ENCODE measurements around the gene DDX10.

Gene DDX10

DNA sequence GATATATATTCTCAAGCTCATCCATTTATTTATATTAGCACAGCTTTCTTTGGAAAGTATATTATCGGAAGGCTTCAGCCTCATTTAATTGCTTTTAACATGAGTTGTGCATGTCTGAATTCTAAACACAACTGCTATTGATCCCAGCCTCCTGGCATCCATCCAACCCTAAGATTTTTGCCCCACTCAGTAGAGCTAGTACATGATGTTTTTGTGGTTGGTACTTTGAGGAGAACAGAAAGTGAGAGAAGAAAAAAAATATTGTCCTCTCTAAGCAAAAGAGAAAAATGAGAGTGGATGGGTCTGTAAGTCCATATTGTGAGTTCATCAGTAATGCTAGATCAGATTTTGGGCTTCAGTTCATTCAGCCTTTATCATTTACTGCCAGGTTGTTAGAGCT lies 198.7 kb downstream of the DDX10 start:
- Histone ChIP-seq H3K4me3 (no peak overlapping the region), H3K27ac (no peak overlapping the region)
- TF ChIP-seq, protein P1, sequence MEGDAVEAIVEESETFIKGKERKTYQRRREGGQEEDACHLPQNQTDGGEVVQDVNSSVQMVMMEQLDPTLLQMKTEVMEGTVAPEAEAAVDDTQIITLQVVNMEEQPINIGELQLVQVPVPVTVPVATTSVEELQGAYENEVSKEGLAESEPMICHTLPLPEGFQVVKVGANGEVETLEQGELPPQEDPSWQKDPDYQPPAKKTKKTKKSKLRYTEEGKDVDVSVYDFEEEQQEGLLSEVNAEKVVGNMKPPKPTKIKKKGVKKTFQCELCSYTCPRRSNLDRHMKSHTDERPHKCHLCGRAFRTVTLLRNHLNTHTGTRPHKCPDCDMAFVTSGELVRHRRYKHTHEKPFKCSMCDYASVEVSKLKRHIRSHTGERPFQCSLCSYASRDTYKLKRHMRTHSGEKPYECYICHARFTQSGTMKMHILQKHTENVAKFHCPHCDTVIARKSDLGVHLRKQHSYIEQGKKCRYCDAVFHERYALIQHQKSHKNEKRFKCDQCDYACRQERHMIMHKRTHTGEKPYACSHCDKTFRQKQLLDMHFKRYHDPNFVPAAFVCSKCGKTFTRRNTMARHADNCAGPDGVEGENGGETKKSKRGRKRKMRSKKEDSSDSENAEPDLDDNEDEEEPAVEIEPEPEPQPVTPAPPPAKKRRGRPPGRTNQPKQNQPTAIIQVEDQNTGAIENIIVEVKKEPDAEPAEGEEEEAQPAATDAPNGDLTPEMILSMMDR (IDR thresholded peaks at IDR 0.05), result no peak
- DNase-seq (ENCODE audit: low spot score), result no peak

DNA sequence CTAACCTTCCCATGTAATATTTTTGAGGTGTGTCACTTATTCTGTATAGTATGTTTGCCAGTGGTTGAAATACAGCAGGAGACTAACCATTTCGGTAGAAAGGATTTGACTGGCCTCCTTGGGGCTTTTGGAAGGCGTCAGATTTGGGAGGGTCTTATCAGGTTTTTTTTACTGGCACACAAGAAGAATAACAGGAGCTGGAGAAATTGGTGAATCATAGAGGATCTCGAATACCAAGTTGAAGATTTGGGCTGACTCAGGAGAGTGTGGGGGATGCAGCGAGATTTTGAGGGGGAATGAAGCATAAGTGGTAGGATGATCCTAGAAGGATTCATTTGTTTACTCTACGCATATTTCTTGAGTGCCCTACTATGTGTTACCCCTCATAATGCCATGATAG lies 200.5 kb downstream of the DDX10 start:
- Histone ChIP-seq H3K4me3 (no peak overlapping the region), H3K27ac (no peak overlapping the region)
- DNase-seq (ENCODE audit: low spot score), result no peak
- TF ChIP-seq, protein P1 (IDR thresholded peaks at IDR 0.05), result no peak

DNA sequence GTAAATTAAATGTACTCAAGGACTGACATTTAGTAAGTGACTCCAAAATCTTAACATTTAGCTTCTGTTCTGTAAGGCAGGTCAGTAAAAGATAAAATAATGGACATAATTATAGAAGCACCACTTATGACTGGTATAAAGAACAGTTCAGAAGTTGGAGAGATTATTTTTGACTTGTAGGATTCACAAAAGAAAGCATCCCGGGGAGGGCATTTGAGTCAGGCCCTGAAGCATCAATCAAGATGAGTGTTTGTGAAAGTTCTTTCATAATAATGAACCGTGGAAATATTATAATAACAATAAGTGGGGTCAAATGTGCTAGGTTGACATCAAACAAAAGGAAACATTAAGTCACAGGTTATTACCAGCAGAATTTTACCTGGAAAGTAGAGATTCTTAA lies 201.9 kb downstream of the DDX10 start:
- TF ChIP-seq, protein P1 (IDR thresholded peaks at IDR 0.05), result no peak
- Histone ChIP-seq H3K27ac (no peak overlapping the region), H3K4me3 (no peak overlapping the region)
- no peak for DNase-seq (ENCODE audit: low spot score)

- no peak overlapping the region for H3K4me3 ChIP-seq
- H3K27ac ChIP-seq, result no peak overlapping the region
- TF ChIP-seq, protein P1 (IDR thresholded peaks at IDR 0.05), result no peak
- no peak for DNase-seq (ENCODE audit: low spot score)
Observed at GRCh38 chr11:108870373-108871020, 205.6 kb downstream of the DDX10 start.

GRCh38 chr11:108871152-108871551 lies 206.3 kb downstream of the DDX10 start:
- TF ChIP-seq, protein P1 (IDR thresholded peaks at IDR 0.05), result no peak
- Histone ChIP-seq H3K27ac (no peak overlapping the region), H3K4me3 (no peak overlapping the region)
- DNase-seq (ENCODE audit: low spot score), result no peak

GRCh38 chr11:108871867-108872266 lies 207.0 kb downstream of the DDX10 start:
- Histone ChIP-seq H3K27ac (no peak overlapping the region), H3K4me3 (no peak overlapping the region)
- TF ChIP-seq, protein P1 (IDR thresholded peaks at IDR 0.05), result no peak
- DNase-seq (ENCODE audit: low spot score), result no peak

- TF ChIP-seq, protein P1 (IDR thresholded peaks at IDR 0.05), result no peak
- no peak overlapping the region for H3K4me3 ChIP-seq
- no peak for DNase-seq (ENCODE audit: low spot score)
- no peak overlapping the region for H3K27ac ChIP-seq
Observed at GRCh38 chr11:108872781-108873291, 208.0 kb downstream of the DDX10 start.
